ENCODE measurements around the gene UXS1.

Gene UXS1

DNA sequence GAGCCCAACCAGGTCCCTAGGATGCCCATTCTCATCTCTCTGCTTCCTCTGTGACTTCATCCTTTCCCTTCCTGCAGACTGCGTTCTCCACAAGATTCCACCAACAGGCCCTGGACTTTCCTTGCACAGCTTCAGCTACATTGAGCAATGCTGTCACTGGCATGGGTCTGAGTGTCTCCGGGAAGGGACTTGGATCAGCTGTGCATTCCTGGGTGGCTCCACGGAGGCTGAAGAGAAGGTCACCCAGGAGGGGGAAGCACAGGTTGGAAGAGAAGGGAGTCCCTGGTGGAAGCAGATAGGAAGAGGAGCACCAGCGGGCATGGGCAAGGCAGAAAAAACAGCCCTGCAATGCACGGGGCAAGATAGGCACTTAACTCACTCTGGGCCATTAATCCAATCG is 140.5 kb downstream of the UXS1 start:
- Histone ChIP-seq H3K9me3 (ENCODE audit: insufficient read depth, low read length) (peaks cover 13% of the 10 kb centered on the region), H3K9ac (ENCODE audit: insufficient read length, low read depth) (no peak overlapping the region), H3K4me1 (ENCODE audit: insufficient read depth, insufficient read length) (peaks cover 6% of the 10 kb centered on the region), H3K4me3 (ENCODE audit: insufficient read length, low read depth) (no peak overlapping the region), H3K36me3 (ENCODE audit: insufficient read depth, insufficient read length, low read length) (no peaks in the 10 kb centered on the region), H3K27me3 (ENCODE audit: insufficient read depth, insufficient read length) (no peaks in the 10 kb centered on the region)
- DNase-seq (ENCODE audit: low read depth, low spot score), result no peak
- TF ChIP-seq SUZ12 (IDR thresholded peaks at IDR 0.05; ENCODE audit: extremely low read depth, insufficient read depth, insufficient read length) (no peak), ZNF274 (IDR thresholded peaks at IDR 0.05; ENCODE audit: low read depth, low read length) (no peak), YY1 (IDR thresholded peaks at IDR 0.05; ENCODE audit: insufficient read depth, insufficient read length) (no peak)

DNA sequence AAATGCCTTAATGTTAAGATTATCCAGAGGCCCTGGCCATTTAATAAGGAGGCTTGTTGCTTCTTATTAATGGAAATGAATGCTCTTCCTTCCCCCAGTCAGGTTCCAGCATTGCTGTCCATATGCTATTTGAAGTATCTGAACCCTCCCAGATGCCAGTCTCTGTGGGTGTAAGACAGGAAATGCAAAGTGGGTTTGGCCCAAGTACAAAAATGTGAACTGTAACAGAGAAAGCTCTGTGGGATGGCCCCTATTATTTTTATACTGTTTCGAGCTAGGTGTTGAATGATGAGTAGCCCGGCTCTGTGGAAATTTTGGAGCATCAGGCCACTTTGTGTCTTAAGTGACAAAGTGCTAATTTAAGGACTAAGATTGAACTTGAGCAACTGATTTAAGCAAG is 141.0 kb downstream of the UXS1 start:
- no peaks in the 10 kb centered on the region for H3K27me3 ChIP-seq (ENCODE audit: insufficient read depth, insufficient read length)
- no peak overlapping the region for H3K9ac ChIP-seq (ENCODE audit: insufficient read length, low read depth)
- TF ChIP-seq ZNF274 (IDR thresholded peaks at IDR 0.05; ENCODE audit: low read depth, low read length) (no peak), YY1 (IDR thresholded peaks at IDR 0.05; ENCODE audit: insufficient read depth, insufficient read length) (no peak), SUZ12 (IDR thresholded peaks at IDR 0.05; ENCODE audit: extremely low read depth, insufficient read depth, insufficient read length) (no peak)
- DNase-seq (ENCODE audit: low read depth, low spot score), result no peak
- H3K4me1 ChIP-seq (ENCODE audit: insufficient read depth, insufficient read length), result peaks cover 6% of the 10 kb centered on the region
- no peak overlapping the region for H3K4me3 ChIP-seq (ENCODE audit: insufficient read length, low read depth)
- H3K9me3 ChIP-seq (ENCODE audit: insufficient read depth, low read length), result peaks cover 13% of the 10 kb centered on the region
- H3K36me3 ChIP-seq (ENCODE audit: insufficient read depth, insufficient read length, low read length), result no peaks in the 10 kb centered on the region

DNA sequence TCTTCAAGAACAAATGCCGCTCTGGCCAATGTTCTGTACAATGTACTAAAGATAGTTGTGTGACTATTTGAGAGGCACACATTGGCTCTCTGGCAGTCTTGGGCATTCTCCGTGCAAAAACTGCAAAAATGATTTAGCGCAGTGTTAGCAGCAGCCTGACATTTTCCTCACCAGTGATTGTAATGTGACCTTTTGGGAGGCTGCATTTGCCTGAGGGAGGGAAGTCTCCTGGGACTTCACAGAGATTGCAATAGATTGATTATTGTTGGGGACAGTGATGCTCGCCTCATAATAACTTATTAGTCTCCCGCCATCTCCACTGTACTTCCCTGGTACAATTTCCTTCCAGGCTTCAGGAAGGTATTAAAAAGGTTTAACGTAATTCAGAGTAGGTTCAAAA is 149.2 kb downstream of the UXS1 start:
- TF ChIP-seq YY1 (IDR thresholded peaks at IDR 0.05; ENCODE audit: insufficient read depth, insufficient read length) (no peak), ZNF274 (IDR thresholded peaks at IDR 0.05; ENCODE audit: low read depth, low read length) (no peak), SUZ12 (IDR thresholded peaks at IDR 0.05; ENCODE audit: extremely low read depth, insufficient read depth, insufficient read length) (no peak)
- no peaks in the 10 kb centered on the region for H3K36me3 ChIP-seq (ENCODE audit: insufficient read depth, insufficient read length, low read length)
- H3K9me3 ChIP-seq (ENCODE audit: insufficient read depth, low read length), result no peaks in the 10 kb centered on the region
- H3K27me3 ChIP-seq (ENCODE audit: insufficient read depth, insufficient read length), result no peaks in the 10 kb centered on the region
- DNase-seq (ENCODE audit: low read depth, low spot score), result no peak
- no peaks in the 10 kb centered on the region for H3K4me1 ChIP-seq (ENCODE audit: insufficient read depth, insufficient read length)
- H3K9ac ChIP-seq (ENCODE audit: insufficient read length, low read depth), result no peak overlapping the region
- H3K4me3 ChIP-seq (ENCODE audit: insufficient read length, low read depth), result no peak overlapping the region

DNA sequence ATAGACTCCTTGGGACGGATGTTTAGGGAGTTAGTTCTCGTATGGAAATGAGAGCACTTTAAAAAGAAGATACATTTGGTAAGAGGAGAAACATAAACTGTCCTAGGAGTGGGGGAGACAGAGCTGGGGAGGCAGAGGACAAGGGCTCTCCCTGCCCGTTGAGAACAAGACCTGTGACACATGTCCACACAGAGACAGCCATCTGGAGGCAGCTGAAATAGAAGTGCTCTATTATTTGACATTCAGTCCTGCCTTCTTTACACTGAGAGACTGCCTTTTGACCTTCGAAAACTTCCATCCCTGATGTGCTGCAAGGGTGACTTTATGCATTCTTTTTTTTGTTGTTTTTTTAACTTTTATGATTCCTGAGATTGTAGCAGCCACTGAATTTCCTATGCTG is 150.1 kb downstream of the UXS1 start:
- Histone ChIP-seq H3K36me3 (ENCODE audit: insufficient read depth, insufficient read length, low read length) (no peaks in the 10 kb centered on the region), H3K4me3 (ENCODE audit: insufficient read length, low read depth) (no peak overlapping the region), H3K9me3 (ENCODE audit: insufficient read depth, low read length) (no peaks in the 10 kb centered on the region), H3K4me1 (ENCODE audit: insufficient read depth, insufficient read length) (no peaks in the 10 kb centered on the region), H3K27me3 (ENCODE audit: insufficient read depth, insufficient read length) (no peaks in the 10 kb centered on the region), H3K9ac (ENCODE audit: insufficient read length, low read depth) (no peak overlapping the region)
- DNase-seq (ENCODE audit: low read depth, low spot score), result no peak
- TF ChIP-seq ZNF274 (IDR thresholded peaks at IDR 0.05; ENCODE audit: low read depth, low read length) (no peak), SUZ12 (IDR thresholded peaks at IDR 0.05; ENCODE audit: extremely low read depth, insufficient read depth, insufficient read length) (no peak), YY1 (IDR thresholded peaks at IDR 0.05; ENCODE audit: insufficient read depth, insufficient read length) (no peak)

All from NT2/D1 (cell line).